Measurements from ENCODE around the gene TMEM50A.
A peak's percentile ranks its signal among the peaks of the same experiment; 100 is the strongest.
"Not testable (repeated sequence)": the region's sequence is repeated elsewhere in the genome, so short reads cannot be mapped to it uniquely, and the experiment has no call there.

TMEM50A gene

GRCh38 chr1:25356848-25357247 lies 18.7 kb downstream of the TMEM50A start:
- Histone ChIP-seq H3K9ac (ENCODE audit: low read length in 5 of 5) (no peak overlapping the region), H3K4me3 (ENCODE audit: low read depth in 1 of 5, low read length in 5 of 5) (no peak overlapping the region), H3K27me3 (ENCODE audit: control insufficient read depth in 5 of 5, insufficient read depth in 4 of 5, low read length in 5 of 5) (no peaks in the 10 kb centered on the region), H3K9me3 (ENCODE audit: control insufficient read depth in 5 of 5, low read length in 5 of 5) (no peaks in the 10 kb centered on the region), H3K4me1 (ENCODE audit: control insufficient read depth in 5 of 5, insufficient read depth in 5 of 5, low read length in 5 of 5) (peaks cover 0 to 11% (median 0%) of the 10 kb centered on the region in 5 donors), H3K36me3 (ENCODE audit: control insufficient read depth in 5 of 5, insufficient read depth in 5 of 5, low read length in 5 of 5) (peaks cover 26 to 77% (median 48%) of the 10 kb centered on the region in 5 donors), H3K27ac (ENCODE audit: low read depth, low read length) (no peak overlapping the region)

- Histone ChIP-seq H3K9ac (ENCODE audit: low read length in 5 of 5) (no peak overlapping the region), H3K27ac (ENCODE audit: low read depth, low read length) (no peak overlapping the region), H3K9me3 (ENCODE audit: control insufficient read depth in 5 of 5, low read length in 5 of 5) (no peaks in the 10 kb centered on the region), H3K27me3 (ENCODE audit: control insufficient read depth in 5 of 5, insufficient read depth in 4 of 5, low read length in 5 of 5) (no peaks in the 10 kb centered on the region), H3K4me3 (ENCODE audit: low read depth in 1 of 5, low read length in 5 of 5) (no peak overlapping the region), H3K36me3 (ENCODE audit: control insufficient read depth in 5 of 5, insufficient read depth in 5 of 5, low read length in 5 of 5) (peaks cover 14 to 54% (median 32%) of the 10 kb centered on the region in 5 donors), H3K4me1 (ENCODE audit: control insufficient read depth in 5 of 5, insufficient read depth in 5 of 5, low read length in 5 of 5) (peaks cover 0 to 11% (median 3%) of the 10 kb centered on the region in 5 donors)
These were observed 22.8 kb downstream of the TMEM50A start for GRCh38 chr1:25360596-25361581.

DNA sequence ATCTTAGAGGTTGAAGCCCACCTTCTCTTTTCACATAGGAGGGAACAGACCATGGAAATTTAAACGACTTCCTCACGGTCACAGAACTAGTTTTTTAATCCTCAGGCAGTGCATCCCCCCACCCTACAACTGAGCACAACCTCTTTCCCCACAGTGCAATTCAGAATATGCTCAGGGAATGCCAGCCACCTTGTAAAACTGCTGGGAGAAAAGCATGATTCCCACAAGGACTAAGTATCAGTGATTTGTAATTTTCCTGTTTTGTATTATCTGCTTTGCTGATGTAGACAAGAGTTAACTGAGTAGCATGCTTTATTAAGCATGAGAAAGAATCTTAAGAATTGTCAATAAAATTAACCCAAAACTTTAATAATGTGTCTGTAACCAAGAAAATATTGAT lies 23.8 kb downstream of the TMEM50A start:
- Histone ChIP-seq H3K27me3 (ENCODE audit: control insufficient read depth in 5 of 5, insufficient read depth in 4 of 5, low read length in 5 of 5) (no peaks in the 10 kb centered on the region), H3K4me1 (ENCODE audit: control insufficient read depth in 5 of 5, insufficient read depth in 5 of 5, low read length in 5 of 5) (peaks cover 0 to 8% (median 3%) of the 10 kb centered on the region in 5 donors), H3K4me3 (ENCODE audit: low read depth in 1 of 5, low read length in 5 of 5) (no peak overlapping the region), H3K9ac (ENCODE audit: low read length in 5 of 5) (peak overlapping the region in 2 of 5 donors; percentile 2 to 11), H3K27ac (ENCODE audit: low read depth, low read length) (no peak overlapping the region), H3K36me3 (ENCODE audit: control insufficient read depth in 5 of 5, insufficient read depth in 5 of 5, low read length in 5 of 5) (peaks cover 13 to 44% (median 27%) of the 10 kb centered on the region in 5 donors), H3K9me3 (ENCODE audit: control insufficient read depth in 5 of 5, low read length in 5 of 5) (no peaks in the 10 kb centered on the region)

- not testable (repeated sequence) for H3K4me1 ChIP-seq (ENCODE audit: control insufficient read depth in 5 of 5, insufficient read depth in 5 of 5, low read length in 5 of 5); H3K9me3 ChIP-seq (ENCODE audit: control insufficient read depth in 5 of 5, low read length in 5 of 5); H3K27me3 ChIP-seq (ENCODE audit: control insufficient read depth in 5 of 5, insufficient read depth in 4 of 5, low read length in 5 of 5); H3K9ac ChIP-seq (ENCODE audit: low read length in 5 of 5); H3K4me3 ChIP-seq (ENCODE audit: low read depth in 1 of 5, low read length in 5 of 5); H3K27ac ChIP-seq (ENCODE audit: low read depth, low read length)
- peaks cover 13 to 35% (median 21%) of the 10 kb centered on the region in 5 donors for H3K36me3 ChIP-seq (ENCODE audit: control insufficient read depth in 5 of 5, insufficient read depth in 5 of 5, low read length in 5 of 5)
These were observed 24.8 kb downstream of the TMEM50A start for GRCh38 chr1:25362634-25363559.

DNA sequence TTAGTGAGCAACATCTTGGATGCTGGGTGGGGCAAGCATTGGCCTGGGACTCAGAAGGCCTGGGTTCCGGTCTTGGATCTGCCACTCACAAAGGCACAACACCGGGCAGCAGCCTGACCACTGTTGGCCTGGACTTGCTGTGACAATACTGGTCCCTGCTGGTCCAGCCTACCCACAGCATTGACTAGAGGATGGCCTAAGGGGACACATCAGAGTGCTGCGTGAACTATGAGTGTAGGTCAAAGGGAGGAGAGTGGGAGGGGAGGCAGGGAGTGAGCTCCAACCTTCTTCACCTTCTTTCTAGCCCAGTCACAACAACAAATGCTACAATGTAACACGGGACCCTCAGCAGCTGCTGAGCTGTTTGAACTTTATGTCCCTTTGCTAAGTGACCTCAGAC lies 31.1 kb downstream of the TMEM50A start:
- Histone ChIP-seq H3K9ac (ENCODE audit: low read length in 5 of 5) (no peak overlapping the region), H3K4me1 (ENCODE audit: control insufficient read depth in 5 of 5, insufficient read depth in 5 of 5, low read length in 5 of 5) (no peaks in the 10 kb centered on the region), H3K27me3 (ENCODE audit: control insufficient read depth in 5 of 5, insufficient read depth in 4 of 5, low read length in 5 of 5) (no peaks in the 10 kb centered on the region), H3K9me3 (ENCODE audit: control insufficient read depth in 5 of 5, low read length in 5 of 5) (no peaks in the 10 kb centered on the region), H3K4me3 (ENCODE audit: low read depth in 1 of 5, low read length in 5 of 5) (no peak overlapping the region), H3K36me3 (ENCODE audit: control insufficient read depth in 5 of 5, insufficient read depth in 5 of 5, low read length in 5 of 5) (no peaks in the 10 kb centered on the region), H3K27ac (ENCODE audit: low read depth, low read length) (no peak overlapping the region)

- H3K9ac ChIP-seq (ENCODE audit: low read length in 5 of 5); H3K4me1 ChIP-seq (ENCODE audit: control insufficient read depth in 5 of 5, insufficient read depth in 5 of 5, low read length in 5 of 5); H3K9me3 ChIP-seq (ENCODE audit: control insufficient read depth in 5 of 5, low read length in 5 of 5): not testable (repeated sequence)
These were observed 31.6 kb downstream of the TMEM50A start for GRCh38 chr1:25369691-25370271.

GRCh38 chr1:25371757-25372156 lies 33.6 kb downstream of the TMEM50A start:
- not testable (repeated sequence) for H3K27ac ChIP-seq (ENCODE audit: low read depth, low read length); H3K4me3 ChIP-seq (ENCODE audit: low read depth in 1 of 5, low read length in 5 of 5); H3K27me3 ChIP-seq (ENCODE audit: control insufficient read depth in 5 of 5, insufficient read depth in 4 of 5, low read length in 5 of 5); H3K9ac ChIP-seq (ENCODE audit: low read length in 5 of 5); H3K4me1 ChIP-seq (ENCODE audit: control insufficient read depth in 5 of 5, insufficient read depth in 5 of 5, low read length in 5 of 5); H3K36me3 ChIP-seq (ENCODE audit: control insufficient read depth in 5 of 5, insufficient read depth in 5 of 5, low read length in 5 of 5); H3K9me3 ChIP-seq (ENCODE audit: control insufficient read depth in 5 of 5, low read length in 5 of 5)

More at GRCh38 chr1:25369691-25370271, 31.6 kb downstream of the TMEM50A start:
- not testable (repeated sequence) for H3K36me3 ChIP-seq (ENCODE audit: control insufficient read depth in 5 of 5, insufficient read depth in 5 of 5, low read length in 5 of 5); H3K27ac ChIP-seq (ENCODE audit: low read depth, low read length); H3K27me3 ChIP-seq (ENCODE audit: control insufficient read depth in 5 of 5, insufficient read depth in 4 of 5, low read length in 5 of 5); H3K4me3 ChIP-seq (ENCODE audit: low read depth in 1 of 5, low read length in 5 of 5)

DNA sequence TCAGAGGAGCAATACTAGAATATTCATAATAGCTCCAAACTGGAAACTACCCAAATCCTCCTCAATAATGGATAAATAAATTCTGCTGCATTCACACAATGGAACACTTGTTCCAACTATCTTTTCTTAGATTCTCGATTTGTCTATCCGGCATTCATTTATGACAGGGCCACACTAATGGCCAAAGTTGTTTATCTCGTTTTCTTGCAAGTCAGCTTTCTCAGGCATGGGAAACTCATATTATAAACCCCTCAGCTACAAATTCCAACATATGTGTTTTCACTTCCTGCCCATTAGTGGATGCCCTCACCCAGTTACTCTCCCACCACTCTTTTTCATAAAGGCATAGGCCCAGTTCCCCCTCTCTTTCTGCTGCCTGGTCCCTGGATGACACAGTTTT lies 40.2 kb downstream of the TMEM50A start:
- H3K4me1 ChIP-seq (ENCODE audit: control insufficient read depth in 5 of 5, insufficient read depth in 5 of 5, low read length in 5 of 5); H3K27ac ChIP-seq (ENCODE audit: low read depth, low read length); H3K36me3 ChIP-seq (ENCODE audit: control insufficient read depth in 5 of 5, insufficient read depth in 5 of 5, low read length in 5 of 5); H3K4me3 ChIP-seq (ENCODE audit: low read depth in 1 of 5, low read length in 5 of 5); H3K27me3 ChIP-seq (ENCODE audit: control insufficient read depth in 5 of 5, insufficient read depth in 4 of 5, low read length in 5 of 5); H3K9ac ChIP-seq (ENCODE audit: low read length in 5 of 5); H3K9me3 ChIP-seq (ENCODE audit: control insufficient read depth in 5 of 5, low read length in 5 of 5): not testable (repeated sequence)

GRCh38 chr1:25382543-25382942 lies 44.4 kb downstream of the TMEM50A start:
- H3K4me1 ChIP-seq (ENCODE audit: control insufficient read depth in 5 of 5, insufficient read depth in 5 of 5, low read length in 5 of 5); H3K9ac ChIP-seq (ENCODE audit: low read length in 5 of 5); H3K36me3 ChIP-seq (ENCODE audit: control insufficient read depth in 5 of 5, insufficient read depth in 5 of 5, low read length in 5 of 5); H3K27me3 ChIP-seq (ENCODE audit: control insufficient read depth in 5 of 5, insufficient read depth in 4 of 5, low read length in 5 of 5); H3K27ac ChIP-seq (ENCODE audit: low read depth, low read length); H3K4me3 ChIP-seq (ENCODE audit: low read depth in 1 of 5, low read length in 5 of 5); H3K9me3 ChIP-seq (ENCODE audit: control insufficient read depth in 5 of 5, low read length in 5 of 5): not testable (repeated sequence)

Measured in subcutaneous abdominal adipose tissue (tissue), 5 donors.